Liver (tissue), 9 donors: ENCODE data around the gene SETD1A. TPM values are rescaled to one million over a fixed set of nuclear protein-coding genes. Genes with fewer than 3 reads are reported as not detected.

Source experiments
- DNase-seq: peaks from one replicate; pipeline ENCODE4 v3.0.0-alpha.2; 2017; ENCODE audit warnings: low spot score
- H3K27ac ChIP-seq, 2 donors: one replicate each; pipeline ENCODE4 v1.7.0; 2013; ENCODE audit warnings: inconsistent platforms in 2 of 2, low read length in 2 of 2, control low read depth in 1 of 2, low read depth in 1 of 2, mild to moderate bottlenecking in 1 of 2
- H3K27me3 ChIP-seq, 4 donors: one replicate each; pipeline versions ENCODE4 v1.6.1 to v1.7.0; 2013; ENCODE audit warnings: low read length in 3 of 4, inconsistent platforms in 1 of 4, mild to moderate bottlenecking in 1 of 4, moderate library complexity in 1 of 4; ENCODE audit not compliant: control insufficient read depth in 4 of 4, insufficient read depth in 4 of 4
- H3K36me3 ChIP-seq, 4 donors: one replicate each; pipeline versions ENCODE4 v1.6.1 to v1.7.0; 2013; ENCODE audit warnings: low read length in 3 of 4, mild to moderate bottlenecking in 3 of 4, low read depth in 1 of 4, moderate library complexity in 1 of 4; ENCODE audit not compliant: control insufficient read depth in 4 of 4, insufficient read depth in 3 of 4
- H3K4me1 ChIP-seq, 4 donors: one replicate each; pipeline versions ENCODE4 v1.6.1 to v1.7.0; 2013; ENCODE audit warnings: low read length in 3 of 4, mild to moderate bottlenecking in 3 of 4, moderate library complexity in 1 of 4; ENCODE audit not compliant: control insufficient read depth in 4 of 4, insufficient read depth in 4 of 4
- H3K4me3 ChIP-seq, 3 donors: one replicate each; pipeline versions ENCODE4 v1.6.1 to v1.7.0; 2013; ENCODE audit warnings: low read length in 3 of 3, control low read depth in 1 of 3, low read depth in 1 of 3, mild to moderate bottlenecking in 1 of 3
- H3K9ac ChIP-seq, 2 donors: one replicate each; pipeline ENCODE4 v1.7.0; 2013; ENCODE audit warnings: low read length in 2 of 2, mild to moderate bottlenecking in 2 of 2, moderate library complexity in 2 of 2, control low read depth in 1 of 2, low read depth in 1 of 2
- H3K9me3 ChIP-seq, 4 donors: one replicate each; pipeline versions ENCODE4 v1.6.1 to v1.7.0; 2013; ENCODE audit warnings: low read length in 3 of 4; ENCODE audit not compliant: control insufficient read depth in 4 of 4
- EGR1 ChIP-seq, 2 donors: IDR thresholded peaks; 2 replicates each; pipeline ENCODE4 v1.6.1; 2016 to 2018; ENCODE audit warnings: antibody characterized with exemption in 2 of 2, low read depth in 2 of 2
- FOXA1 ChIP-seq: IDR thresholded peaks from 2 replicates; pipeline ENCODE4 v1.6.1; 2016; ENCODE audit warnings: antibody characterized with exemption
- FOXA2 ChIP-seq: IDR thresholded peaks from 2 replicates; pipeline ENCODE4 v1.6.1; 2016; ENCODE audit warnings: antibody characterized with exemption
- GABPA ChIP-seq, 2 donors: IDR thresholded peaks in 1 of 2; conservative IDR thresholded peaks in 1 of 2; 2 replicates each; pipeline ENCODE4 v1.6.1; 2016; ENCODE audit warnings: antibody characterized with exemption in 2 of 2, mild to moderate bottlenecking in 1 of 2, moderate library complexity in 1 of 2
- HNF4A ChIP-seq, 2 donors: conservative IDR thresholded peaks; 2 replicates each; pipeline ENCODE4 v1.6.1; 2016; ENCODE audit warnings: antibody characterized with exemption in 2 of 2, mild to moderate bottlenecking in 2 of 2
- HNF4G ChIP-seq: IDR thresholded peaks from 2 replicates; pipeline ENCODE4 v1.6.1; 2016; ENCODE audit warnings: antibody characterized with exemption
- JUND ChIP-seq, 2 donors: IDR thresholded peaks; 2 replicates each; pipeline ENCODE4 v1.6.1; 2016; ENCODE audit warnings: antibody characterized with exemption in 2 of 2
- NR2F2 ChIP-seq: IDR thresholded peaks from 2 replicates; pipeline ENCODE4 v1.6.1; 2016; ENCODE audit warnings: antibody characterized with exemption
- RAD21 ChIP-seq, 2 donors: IDR thresholded peaks; 2 replicates each; pipeline ENCODE4 v1.6.1; 2016; ENCODE audit warnings: antibody characterized with exemption in 2 of 2, mild to moderate bottlenecking in 2 of 2
- RXRA ChIP-seq, 2 donors: IDR thresholded peaks; 2 replicates each; pipeline ENCODE4 v1.6.1; 2017 to 2018; ENCODE audit warnings: antibody characterized with exemption in 2 of 2, mild to moderate bottlenecking in 1 of 2
- SP1 ChIP-seq: IDR thresholded peaks from 2 replicates; pipeline ENCODE4 v1.6.1; 2018; ENCODE audit warnings: antibody characterized with exemption, mild to moderate bottlenecking
- TAF1 ChIP-seq: conservative IDR thresholded peaks from 2 replicates; pipeline ENCODE4 v1.6.1; 2016; ENCODE audit warnings: antibody characterized with exemption, mild to moderate bottlenecking
- YY1 ChIP-seq: IDR thresholded peaks from 2 replicates; pipeline ENCODE4 v1.6.1; 2016; ENCODE audit warnings: antibody characterized with exemption, mild to moderate bottlenecking
- WGBS: extraction: QIAGEN DNeasy Blood & Tissue Kit; methylation state at CpG from one replicate; pipeline ENCODE4 v1.1.7; 2013; 5-methylcytosine and 5-hydroxymethylcytosine counted together
- polyA plus RNA-seq, 2 donors: library from polyadenylated mRNA; stranded (reverse) in 1 of 2; unstranded in 1 of 2; fragments of 200-250 nt in 1 of 2; fragments of >200 nt in 1 of 2; fragmentation: Nextera tagmentation in 1 of 2; extraction: Ambion mirVana in 1 of 2; gene quantifications; one replicate each; pipeline versions ENCODE4 v1.2.1 to v1.2.3, GENCODE V29; 2013 to 2015
- total RNA-seq, 2 donors: library from RNA; depleted of rRNA; stranded (reverse); fragments of >200 nt; gene quantifications; one replicate each; pipeline ENCODE4 v1.2.3, GENCODE V29; 2014
- TF ChIP-seq, protein P1 (sequence below): fragments of 150-350 bp; IDR thresholded peaks from 2 replicates; pipeline ENCODE4 v1.5.1; 2017; ENCODE audit warnings: improper control_type of control experiment, low read depth, low read length; ENCODE audit not compliant: missing input control
- TF ChIP-seq, protein P2 (sequence below): IDR thresholded peaks from 2 replicates; pipeline ENCODE4 v1.6.1; 2016; ENCODE audit warnings: antibody characterized with exemption
- TF ChIP-seq, protein P3 (sequence below): IDR thresholded peaks from 2 replicates; pipeline ENCODE4 v1.6.1; 2016; ENCODE audit warnings: antibody characterized with exemption
- TF ChIP-seq, protein P4 (sequence below): IDR thresholded peaks from 2 replicates; pipeline ENCODE4 v1.6.1; 2016; ENCODE audit warnings: antibody characterized with exemption
- donor health status: healthy.
- donor health status: healthy.
- donor health status: healthy.
- donor health status: healthy.
- donor health status: healthy.

Gene SETD1A
- total and polyA plus RNA-seq, 4 donors: 2.7 to 4.9 (median 3.7) TPM

DNA sequence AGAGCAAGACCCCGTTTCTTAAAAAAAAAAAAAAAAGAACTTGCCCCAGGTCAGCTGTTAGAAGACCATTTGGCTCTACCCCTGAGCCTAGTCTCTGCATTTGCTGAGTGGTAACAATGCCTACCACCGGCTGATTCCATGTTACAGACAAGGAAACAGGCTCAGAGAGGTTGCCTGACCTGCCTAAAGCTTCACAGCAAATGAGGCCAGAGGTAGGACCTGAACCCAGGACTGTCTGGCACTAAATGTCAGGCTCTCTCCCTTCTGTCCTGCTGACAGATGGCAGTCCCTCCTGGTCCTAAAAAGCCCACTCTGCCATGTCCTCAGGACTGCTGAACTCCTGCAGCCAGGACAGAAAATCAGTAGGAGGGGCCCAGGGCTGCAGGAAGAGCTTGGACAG, 47.1 kb downstream of the SETD1A start (continued):
- TF ChIP-seq, protein P1, sequence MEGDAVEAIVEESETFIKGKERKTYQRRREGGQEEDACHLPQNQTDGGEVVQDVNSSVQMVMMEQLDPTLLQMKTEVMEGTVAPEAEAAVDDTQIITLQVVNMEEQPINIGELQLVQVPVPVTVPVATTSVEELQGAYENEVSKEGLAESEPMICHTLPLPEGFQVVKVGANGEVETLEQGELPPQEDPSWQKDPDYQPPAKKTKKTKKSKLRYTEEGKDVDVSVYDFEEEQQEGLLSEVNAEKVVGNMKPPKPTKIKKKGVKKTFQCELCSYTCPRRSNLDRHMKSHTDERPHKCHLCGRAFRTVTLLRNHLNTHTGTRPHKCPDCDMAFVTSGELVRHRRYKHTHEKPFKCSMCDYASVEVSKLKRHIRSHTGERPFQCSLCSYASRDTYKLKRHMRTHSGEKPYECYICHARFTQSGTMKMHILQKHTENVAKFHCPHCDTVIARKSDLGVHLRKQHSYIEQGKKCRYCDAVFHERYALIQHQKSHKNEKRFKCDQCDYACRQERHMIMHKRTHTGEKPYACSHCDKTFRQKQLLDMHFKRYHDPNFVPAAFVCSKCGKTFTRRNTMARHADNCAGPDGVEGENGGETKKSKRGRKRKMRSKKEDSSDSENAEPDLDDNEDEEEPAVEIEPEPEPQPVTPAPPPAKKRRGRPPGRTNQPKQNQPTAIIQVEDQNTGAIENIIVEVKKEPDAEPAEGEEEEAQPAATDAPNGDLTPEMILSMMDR: no peak
- TF ChIP-seq NR2F2 (no peak), HNF4A (conservative IDR thresholded peaks at IDR 0.05) (no peak), EGR1 (IDR thresholded peaks at IDR 0.05; ENCODE audit: low read depth in 2 of 2) (no peak), RXRA (IDR thresholded peaks at IDR 0.05) (no peak), TAF1 (no peak), FOXA2 (no peak)
- TF ChIP-seq, protein P2, sequence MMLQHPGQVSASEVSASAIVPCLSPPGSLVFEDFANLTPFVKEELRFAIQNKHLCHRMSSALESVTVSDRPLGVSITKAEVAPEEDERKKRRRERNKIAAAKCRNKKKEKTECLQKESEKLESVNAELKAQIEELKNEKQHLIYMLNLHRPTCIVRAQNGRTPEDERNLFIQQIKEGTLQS: no peak

DNA sequence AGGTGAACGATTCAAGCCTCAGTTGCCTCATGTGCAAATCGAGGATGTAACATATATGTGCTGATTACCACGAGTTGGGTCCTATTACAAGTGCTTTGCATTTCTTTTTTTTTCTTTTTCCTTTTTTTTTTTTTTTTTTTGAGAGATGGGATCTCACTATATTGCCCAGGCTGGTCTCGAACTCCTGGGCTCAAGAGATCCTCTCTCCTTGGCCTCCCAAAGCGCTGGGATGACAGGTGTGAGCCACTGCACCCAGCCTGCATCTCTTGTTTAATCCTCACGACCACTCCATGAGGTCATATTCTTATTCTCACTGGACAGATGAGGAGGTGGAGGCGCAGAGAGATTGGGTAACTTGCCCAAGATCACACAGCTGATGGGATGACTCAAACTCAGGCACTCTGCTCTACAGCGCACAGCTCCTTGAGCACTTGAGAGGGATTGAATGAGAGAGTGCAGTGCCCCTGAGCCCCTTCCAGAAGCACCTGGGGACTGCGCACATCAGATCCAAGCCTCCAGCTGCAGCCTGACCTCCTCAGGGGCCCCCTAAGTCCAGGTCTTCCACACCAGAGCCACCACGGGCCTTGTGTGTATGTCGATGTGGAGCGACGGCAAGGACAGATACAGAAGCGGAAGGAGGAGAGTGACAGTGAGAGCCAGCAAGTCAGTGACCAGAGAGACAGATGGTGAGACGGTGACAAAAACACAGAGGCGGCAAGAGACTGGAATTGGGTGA, 48.0 kb downstream of the SETD1A start:
- H3K36me3 ChIP-seq: no peaks in the 10 kb centered on the region
- peaks cover 3 to 8% (median 6%) of the 10 kb centered on the region in 4 donors for H3K4me1 ChIP-seq
- no peak overlapping the region for H3K27ac ChIP-seq
- no peaks in the 10 kb centered on the region for H3K27me3 ChIP-seq
- no peaks in the 10 kb centered on the region for H3K9me3 ChIP-seq
- TF ChIP-seq TAF1 (no peak), RAD21 (IDR thresholded peaks at IDR 0.05) (no peak), HNF4G (no peak), SP1 (no peak), JUND (IDR thresholded peaks at IDR 0.05) (no peak), NR2F2 (no peak), EGR1 (IDR thresholded peaks at IDR 0.05; ENCODE audit: low read depth in 2 of 2) (no peak), YY1 (no peak), GABPA (IDR thresholded peaks at IDR 0.05 in 1 of 2, conservative IDR thresholded peaks at IDR 0.05 in 1 of 2) (no peak)
- TF ChIP-seq, protein P3, sequence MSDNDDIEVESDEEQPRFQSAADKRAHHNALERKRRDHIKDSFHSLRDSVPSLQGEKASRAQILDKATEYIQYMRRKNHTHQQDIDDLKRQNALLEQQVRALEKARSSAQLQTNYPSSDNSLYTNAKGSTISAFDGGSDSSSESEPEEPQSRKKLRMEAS: no peak
- TF ChIP-seq, protein P2: no peak
- H3K4me3 ChIP-seq: no peak overlapping the region
- H3K9ac ChIP-seq: no peak overlapping the region
- DNase-seq: no peak
- WGBS: 77% methylated on average over 16 of the region's 16 CpGs

DNA sequence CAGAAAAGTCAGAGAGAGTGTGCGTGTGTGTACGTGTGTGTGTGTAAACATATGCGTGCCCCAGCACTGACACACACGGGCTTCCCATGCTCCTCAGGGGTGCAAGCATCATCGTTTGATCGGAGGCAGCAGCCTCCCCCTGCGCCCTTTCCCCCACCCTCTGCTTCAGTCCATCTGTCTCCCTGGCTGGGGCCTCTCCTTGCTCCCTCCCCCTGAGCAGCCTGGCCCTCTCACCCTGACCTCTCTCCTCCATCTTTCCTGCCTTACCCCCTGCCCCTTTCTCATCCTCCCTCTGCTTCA, 48.5 kb downstream of the SETD1A start:
- H3K9me3 ChIP-seq: no peaks in the 10 kb centered on the region
- TF ChIP-seq NR2F2: no peak
- TF ChIP-seq, protein P1: no peak
- TF ChIP-seq RXRA (IDR thresholded peaks at IDR 0.05): no peak
- TF ChIP-seq GABPA (IDR thresholded peaks at IDR 0.05 in 1 of 2, conservative IDR thresholded peaks at IDR 0.05 in 1 of 2): no peak
- TF ChIP-seq FOXA1: no peak
- no peak for TF ChIP-seq EGR1 (IDR thresholded peaks at IDR 0.05; ENCODE audit: low read depth in 2 of 2)
- TF ChIP-seq JUND (IDR thresholded peaks at IDR 0.05): no peak
- no peak for TF ChIP-seq RAD21 (IDR thresholded peaks at IDR 0.05)
- no peak for TF ChIP-seq YY1
- TF ChIP-seq, protein P4, sequence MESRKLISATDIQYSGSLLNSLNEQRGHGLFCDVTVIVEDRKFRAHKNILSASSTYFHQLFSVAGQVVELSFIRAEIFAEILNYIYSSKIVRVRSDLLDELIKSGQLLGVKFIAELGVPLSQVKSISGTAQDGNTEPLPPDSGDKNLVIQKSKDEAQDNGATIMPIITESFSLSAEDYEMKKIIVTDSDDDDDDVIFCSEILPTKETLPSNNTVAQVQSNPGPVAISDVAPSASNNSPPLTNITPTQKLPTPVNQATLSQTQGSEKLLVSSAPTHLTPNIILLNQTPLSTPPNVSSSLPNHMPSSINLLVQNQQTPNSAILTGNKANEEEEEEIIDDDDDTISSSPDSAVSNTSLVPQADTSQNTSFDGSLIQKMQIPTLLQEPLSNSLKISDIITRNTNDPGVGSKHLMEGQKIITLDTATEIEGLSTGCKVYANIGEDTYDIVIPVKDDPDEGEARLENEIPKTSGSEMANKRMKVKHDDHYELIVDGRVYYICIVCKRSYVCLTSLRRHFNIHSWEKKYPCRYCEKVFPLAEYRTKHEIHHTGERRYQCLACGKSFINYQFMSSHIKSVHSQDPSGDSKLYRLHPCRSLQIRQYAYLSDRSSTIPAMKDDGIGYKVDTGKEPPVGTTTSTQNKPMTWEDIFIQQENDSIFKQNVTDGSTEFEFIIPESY: no peak
- no peak for TF ChIP-seq TAF1
- no peak for TF ChIP-seq SP1
- H3K27ac ChIP-seq: no peak overlapping the region
- no peak overlapping the region for H3K9ac ChIP-seq
- peaks cover 0 to 8% (median 6%) of the 10 kb centered on the region in 4 donors for H3K4me1 ChIP-seq
- H3K4me3 ChIP-seq: no peak overlapping the region
- no peaks in the 10 kb centered on the region for H3K36me3 ChIP-seq
- WGBS: 70% methylated on average over 7 of the region's 7 CpGs
- DNase-seq: no peak
- H3K27me3 ChIP-seq: peaks cover 0 to 3% (median 0%) of the 10 kb centered on the region in 4 donors
